ENCODE data around the gene EDIL3. TPM values are rescaled to one million over a fixed set of nuclear protein-coding genes. Genes with fewer than 3 reads are reported as not detected.

The EDIL3 gene
- total RNA-seq, 1 donor from 2014 or later, result 1.1 TPM

DNA sequence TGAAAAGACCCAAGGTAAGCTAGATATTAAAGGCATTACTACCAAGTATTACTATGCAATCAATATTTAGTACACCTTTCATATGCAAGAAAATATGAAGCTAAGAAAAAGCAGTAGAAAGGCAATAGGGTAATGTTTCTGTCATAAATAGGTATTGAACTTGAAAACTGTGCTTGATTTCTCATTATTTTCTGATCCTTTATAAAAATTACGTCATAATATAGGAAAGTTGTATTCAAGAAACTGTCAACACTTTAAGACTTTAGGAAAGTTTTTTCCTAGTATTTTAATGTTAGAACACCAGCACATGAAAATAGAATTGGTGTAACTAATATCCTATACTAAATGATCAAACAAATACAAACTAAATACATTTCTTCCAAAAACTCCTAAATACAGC lies 133.2 kb downstream of the EDIL3 start:
- DNase-seq (ENCODE audit: low read depth) (no peak), FAIRE-seq (no peak)
- no peaks in the 10 kb centered on the region for H3K36me3 ChIP-seq (ENCODE audit: control insufficient read depth, insufficient read depth, low read length)
- TF ChIP-seq, protein P1, sequence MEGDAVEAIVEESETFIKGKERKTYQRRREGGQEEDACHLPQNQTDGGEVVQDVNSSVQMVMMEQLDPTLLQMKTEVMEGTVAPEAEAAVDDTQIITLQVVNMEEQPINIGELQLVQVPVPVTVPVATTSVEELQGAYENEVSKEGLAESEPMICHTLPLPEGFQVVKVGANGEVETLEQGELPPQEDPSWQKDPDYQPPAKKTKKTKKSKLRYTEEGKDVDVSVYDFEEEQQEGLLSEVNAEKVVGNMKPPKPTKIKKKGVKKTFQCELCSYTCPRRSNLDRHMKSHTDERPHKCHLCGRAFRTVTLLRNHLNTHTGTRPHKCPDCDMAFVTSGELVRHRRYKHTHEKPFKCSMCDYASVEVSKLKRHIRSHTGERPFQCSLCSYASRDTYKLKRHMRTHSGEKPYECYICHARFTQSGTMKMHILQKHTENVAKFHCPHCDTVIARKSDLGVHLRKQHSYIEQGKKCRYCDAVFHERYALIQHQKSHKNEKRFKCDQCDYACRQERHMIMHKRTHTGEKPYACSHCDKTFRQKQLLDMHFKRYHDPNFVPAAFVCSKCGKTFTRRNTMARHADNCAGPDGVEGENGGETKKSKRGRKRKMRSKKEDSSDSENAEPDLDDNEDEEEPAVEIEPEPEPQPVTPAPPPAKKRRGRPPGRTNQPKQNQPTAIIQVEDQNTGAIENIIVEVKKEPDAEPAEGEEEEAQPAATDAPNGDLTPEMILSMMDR (IDR thresholded peaks at IDR 0.05; ENCODE audit: insufficient read depth, low read length, severe bottlenecking), result no peak
- no peaks in the 10 kb centered on the region for H3K27me3 ChIP-seq (ENCODE audit: control insufficient read depth, insufficient read depth, low read length)
- no peak overlapping the region for H3K4me3 ChIP-seq (ENCODE audit: low read depth, low read length)

DNA sequence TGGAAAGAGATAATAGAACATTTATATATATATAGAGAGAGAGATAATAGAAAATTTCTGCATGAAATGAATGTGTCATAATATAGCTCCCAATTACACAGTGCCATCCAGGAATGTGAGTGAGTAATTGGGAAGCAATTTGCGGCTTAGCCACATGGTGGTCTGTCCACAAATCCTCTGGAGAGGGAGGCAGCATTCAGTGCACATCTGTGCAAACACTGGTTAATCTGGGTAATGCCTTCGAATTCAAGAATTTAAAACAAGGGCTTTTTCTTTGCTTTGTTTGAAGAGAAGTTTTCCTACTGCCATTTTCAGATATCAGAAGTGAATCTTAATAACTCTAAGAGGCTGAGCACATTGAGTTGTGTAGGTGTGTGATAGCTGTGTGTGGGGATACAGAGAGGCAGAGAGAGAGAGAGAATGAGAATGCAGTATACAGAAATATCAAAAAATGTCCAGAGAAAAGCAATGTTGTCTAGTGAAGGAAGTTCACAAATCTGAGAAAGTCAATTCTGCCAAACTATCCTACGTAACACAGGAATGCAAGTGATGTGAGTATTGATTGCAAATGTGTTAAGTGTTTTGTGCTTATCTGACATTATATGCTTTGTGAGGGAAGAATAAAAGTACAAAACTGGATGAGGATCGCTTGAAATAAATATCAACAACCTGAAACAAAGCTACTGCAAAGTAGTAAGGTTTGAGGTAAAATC lies 134.6 kb downstream of the EDIL3 start:
- TF ChIP-seq, protein P1 (IDR thresholded peaks at IDR 0.05; ENCODE audit: insufficient read depth, low read length, severe bottlenecking), result no peak
- H3K4me3 ChIP-seq (ENCODE audit: low read depth, low read length), result no peak overlapping the region
- no peaks in the 10 kb centered on the region for H3K27me3 ChIP-seq (ENCODE audit: control insufficient read depth, insufficient read depth, low read length)
- FAIRE-seq (no peak), DNase-seq (ENCODE audit: low read depth) (peak; percentile 21)
- no peaks in the 10 kb centered on the region for H3K36me3 ChIP-seq (ENCODE audit: control insufficient read depth, insufficient read depth, low read length)

DNA sequence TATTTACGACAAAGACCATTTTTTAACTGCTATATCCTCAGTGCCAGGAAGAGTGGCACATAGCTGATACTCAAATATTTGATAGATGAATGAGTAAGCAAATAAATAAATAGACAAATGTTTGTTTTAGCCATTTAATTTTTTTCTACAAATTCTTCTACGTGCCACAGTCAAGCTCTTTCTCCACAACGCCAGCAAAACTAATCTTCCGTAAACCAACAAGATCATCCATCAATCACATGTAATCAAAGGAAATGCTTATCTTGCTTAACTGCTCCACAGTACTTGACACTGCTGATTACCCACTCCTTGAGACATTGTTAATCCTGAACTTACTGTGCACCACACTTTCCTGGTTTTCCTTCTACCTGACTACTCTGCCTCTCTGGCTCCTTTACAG lies 136.7 kb downstream of the EDIL3 start:
- no peaks in the 10 kb centered on the region for H3K27me3 ChIP-seq (ENCODE audit: control insufficient read depth, insufficient read depth, low read length)
- no peaks in the 10 kb centered on the region for H3K36me3 ChIP-seq (ENCODE audit: control insufficient read depth, insufficient read depth, low read length)
- DNase-seq (ENCODE audit: low read depth) (no peak), FAIRE-seq (no peak)
- TF ChIP-seq, protein P1 (IDR thresholded peaks at IDR 0.05; ENCODE audit: insufficient read depth, low read length, severe bottlenecking), result no peak
- no peak overlapping the region for H3K4me3 ChIP-seq (ENCODE audit: low read depth, low read length)

DNA sequence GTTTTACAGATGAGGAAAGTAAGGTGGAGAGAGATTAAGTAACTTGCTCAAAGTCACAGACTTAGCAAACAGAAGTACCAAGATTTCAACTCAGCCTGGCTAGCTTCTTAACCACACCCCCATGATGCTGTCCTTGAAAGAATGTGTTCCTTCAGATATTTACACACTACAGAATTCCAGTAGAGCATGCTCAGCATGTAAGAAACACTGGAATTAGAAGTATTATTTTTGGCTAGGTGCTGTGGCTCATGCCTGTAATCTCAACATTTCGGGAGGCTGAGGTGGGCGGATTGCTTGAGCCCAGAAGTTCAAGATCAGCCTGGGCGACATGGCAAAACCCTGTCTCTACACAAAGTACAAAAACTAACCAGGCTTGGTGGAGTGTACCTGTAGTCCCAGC lies 142.4 kb downstream of the EDIL3 start:
- H3K4me3 ChIP-seq (ENCODE audit: low read depth, low read length), result no peak overlapping the region
- H3K36me3 ChIP-seq (ENCODE audit: control insufficient read depth, insufficient read depth, low read length), result no peaks in the 10 kb centered on the region
- DNase-seq (ENCODE audit: low read depth) (peak; percentile 58), FAIRE-seq (no peak)
- TF ChIP-seq, protein P1 (IDR thresholded peaks at IDR 0.05; ENCODE audit: insufficient read depth, low read length, severe bottlenecking), result no peak
- H3K27me3 ChIP-seq (ENCODE audit: control insufficient read depth, insufficient read depth, low read length), result no peaks in the 10 kb centered on the region

DNA sequence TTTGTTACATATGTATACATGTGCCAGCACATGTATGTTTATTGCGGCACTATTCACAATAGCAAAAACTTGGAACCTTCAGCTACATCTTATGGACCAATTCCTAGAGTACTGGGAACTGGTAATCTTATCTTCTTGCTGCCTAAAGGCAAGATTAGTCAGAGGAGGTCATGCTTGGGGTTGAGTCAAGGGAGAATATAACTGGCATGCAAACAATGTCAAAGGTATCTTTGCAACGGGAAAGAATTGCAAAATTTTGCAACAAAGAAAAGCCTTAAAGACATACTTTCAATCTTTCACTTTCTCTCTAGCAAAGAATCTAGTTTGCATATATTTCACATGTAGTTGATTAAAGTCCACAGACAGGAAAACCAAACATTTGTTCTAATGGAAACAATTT lies 145.2 kb downstream of the EDIL3 start:
- FAIRE-seq (no peak), DNase-seq (ENCODE audit: low read depth) (peak; percentile 85)
- TF ChIP-seq, protein P1 (IDR thresholded peaks at IDR 0.05; ENCODE audit: insufficient read depth, low read length, severe bottlenecking), result no peak
- Histone ChIP-seq H3K27me3 (ENCODE audit: control insufficient read depth, insufficient read depth, low read length) (no peaks in the 10 kb centered on the region), H3K4me3 (ENCODE audit: low read depth, low read length) (no peak overlapping the region), H3K36me3 (ENCODE audit: control insufficient read depth, insufficient read depth, low read length) (no peaks in the 10 kb centered on the region)

DNA sequence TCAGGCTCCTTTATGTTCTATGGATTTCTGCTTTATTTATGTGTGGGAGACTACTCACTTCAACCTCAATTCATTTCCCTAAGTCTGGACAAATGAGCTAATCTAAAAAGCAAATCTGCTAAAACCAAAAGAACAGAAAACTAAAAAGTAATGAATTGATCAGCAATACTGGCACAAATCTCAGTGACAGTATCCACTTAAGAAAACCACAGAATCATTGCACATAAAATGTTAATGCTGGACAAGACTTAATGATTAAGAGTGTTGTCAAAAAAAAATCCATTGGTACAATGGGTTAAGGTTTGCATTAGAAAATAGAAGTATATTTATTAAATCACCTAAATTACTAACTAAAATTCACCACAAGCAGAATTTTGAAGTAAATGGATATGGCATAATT lies 147.6 kb downstream of the EDIL3 start:
- DNase-seq (ENCODE audit: low read depth) (no peak), FAIRE-seq (no peak)
- TF ChIP-seq, protein P1 (IDR thresholded peaks at IDR 0.05; ENCODE audit: insufficient read depth, low read length, severe bottlenecking), result no peak
- no peaks in the 10 kb centered on the region for H3K36me3 ChIP-seq (ENCODE audit: control insufficient read depth, insufficient read depth, low read length)
- H3K27me3 ChIP-seq (ENCODE audit: control insufficient read depth, insufficient read depth, low read length), result no peaks in the 10 kb centered on the region
- H3K4me3 ChIP-seq (ENCODE audit: low read depth, low read length), result no peak overlapping the region
